ENCODE measurements around the gene CA11. TPM values are rescaled to one million over a fixed set of nuclear protein-coding genes. Genes with fewer than 3 reads are reported as not detected.
"Not testable (repeated sequence)": the region's sequence is repeated elsewhere in the genome, so short reads cannot be mapped to it uniquely, and the experiment has no call there.

Gene CA11
- total and polyA plus RNA-seq, 2 of the 8 experiments (the other 6 are each of a cell fraction or from before 2014, with no cell fraction given), result 51.7 to 71.4 TPM

DNA sequence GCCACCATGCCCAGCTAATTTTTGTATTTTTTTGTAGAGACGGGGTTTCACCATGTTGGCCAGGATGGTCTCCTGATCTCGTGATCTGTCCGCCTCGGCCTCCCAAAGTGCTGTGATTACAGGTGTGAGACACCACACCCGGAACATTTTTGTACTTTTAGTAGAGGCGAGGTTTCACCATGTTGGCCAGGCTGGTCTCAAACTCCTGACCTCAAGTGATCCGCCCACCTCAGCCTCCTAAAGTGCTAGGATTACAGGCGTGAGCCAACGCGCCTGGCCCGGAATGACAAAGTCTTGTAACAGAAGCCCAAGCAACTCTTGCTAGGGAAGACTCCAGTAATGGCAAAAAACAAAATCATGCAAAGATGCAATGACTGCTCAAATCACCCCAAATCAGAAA is 13.7 kb downstream of the CA11 start:
- not testable (repeated sequence) for H4K5ac ChIP-seq (ENCODE audit: insufficient read length, low read depth, low read length); H2BK5ac ChIP-seq (ENCODE audit: low read depth, low read length); H4K8ac ChIP-seq (ENCODE audit: extremely low read depth, insufficient read depth, low read length); H2AFZ ChIP-seq (ENCODE audit: low read length); H3K4me2 ChIP-seq (ENCODE audit: insufficient read depth in 1 of 2, low read depth in 2 of 2, low read length in 2 of 2); H2BK20ac ChIP-seq (ENCODE audit: low read length); H3K79me1 ChIP-seq (ENCODE audit: low read depth, low read length); H4K20me1 ChIP-seq (replicated peaks in 1 of 2; ENCODE audit: control insufficient read depth in 1 of 2, insufficient read depth in 2 of 2, low read length in 2 of 2); H4K91ac ChIP-seq (replicated peaks; ENCODE audit: insufficient read length, low read length); H3K36me3 ChIP-seq (ENCODE audit: control insufficient read depth in 2 of 4, insufficient read depth in 4 of 4, low read length in 3 of 4); H3K4me3 ChIP-seq (ENCODE audit: extremely low read depth in 1 of 4, insufficient read depth in 2 of 4, low read depth in 3 of 4, low read length in 4 of 4); H3K4ac ChIP-seq (replicated peaks; ENCODE audit: insufficient read length, low read depth, low read length); H3K56ac ChIP-seq (replicated peaks; ENCODE audit: insufficient read length, low read depth, low read length); H3K9ac ChIP-seq (replicated peaks in 1 of 4; ENCODE audit: extremely low read depth in 1 of 4, low read depth in 3 of 4, low read length in 3 of 4); DNase-seq (ENCODE audit: low read depth in 1 of 2, low spot score in 2 of 2); H3K18ac ChIP-seq (ENCODE audit: extremely low read depth, low read length); H2BK120ac ChIP-seq (replicated peaks; ENCODE audit: low read depth, low read length); H2AK5ac ChIP-seq (ENCODE audit: low read depth, low read length); H2BK15ac ChIP-seq (ENCODE audit: low read length); H3K9me3 ChIP-seq (ENCODE audit: insufficient read depth in 2 of 2, low read depth in 1 of 2, low read length in 1 of 2); H2BK12ac ChIP-seq (ENCODE audit: low read depth, low read length); H3K27ac ChIP-seq (ENCODE audit: low read depth, low read length); FAIRE-seq; H3K79me2 ChIP-seq (ENCODE audit: control insufficient read depth in 1 of 2, insufficient read depth in 2 of 2, low read length in 2 of 2); H3K23ac ChIP-seq (ENCODE audit: insufficient read length); H3K14ac ChIP-seq (ENCODE audit: insufficient read length); H3K27me3 ChIP-seq (replicated peaks in 1 of 4; ENCODE audit: control insufficient read depth in 3 of 4, extremely low read depth in 1 of 4, insufficient read depth in 3 of 4, low read length in 3 of 4)
- POLR2A ChIA-PET (ENCODE audit: partially characterized antibody), result interaction anchor here (1.3 to 30.9 kb wide), 4 partner anchors 9 to 277 kb away, joined by 3 to 788 read pairs (median 28); partner anchors contain the start of genes CA11, FAM83E, RPL18 and SPACA4
- peaks cover 4 to 29% (median 22%) of the 10 kb centered on the region in 4 experiments for H3K4me1 ChIP-seq (replicated peaks in 1 of 4; ENCODE audit: control insufficient read depth in 3 of 4, insufficient read depth in 4 of 4, low read length in 3 of 4)
- 87% methylated on average over 11 of the region's 11 CpGs; no CpG with 5 or more reads in 1 of the 2 experiments for WGBS, 2 experiments (ENCODE audit: extremely low coverage in 1 of 2, insufficient coverage in 1 of 2, insufficient read length in 1 of 2, insufficient replicate concordance in 2 of 2, low coverage in 1 of 2, low lambda C conversion rate in 2 of 2, missing lambda C conversion rate in 1 of 2)
- H3K23me2 ChIP-seq (ENCODE audit: low read depth, low read length), result peaks cover 25% of the 10 kb centered on the region
- CTCF ChIA-PET (ENCODE audit: partially characterized antibody), result interaction anchor here (0.8 to 1.9 kb wide), 3 partner anchors 14 to 48 kb away, joined by 3 to 7 read pairs (median 3); partner anchors contain the start of gene CA11

Measured in H1 (cell line).